HG02884 (cell line): ENCODE measurements around the gene YIPF3.

Experiments
- ATAC-seq: cut with Tn5 transposase; IDR thresholded peaks from one replicate; pipeline ENCODE4 v1.9.1; 2021; ENCODE audit warnings: mild to moderate bottlenecking, moderate library complexity; ENCODE audit not compliant: unreplicated experiment

YIPF3 gene

DNA sequence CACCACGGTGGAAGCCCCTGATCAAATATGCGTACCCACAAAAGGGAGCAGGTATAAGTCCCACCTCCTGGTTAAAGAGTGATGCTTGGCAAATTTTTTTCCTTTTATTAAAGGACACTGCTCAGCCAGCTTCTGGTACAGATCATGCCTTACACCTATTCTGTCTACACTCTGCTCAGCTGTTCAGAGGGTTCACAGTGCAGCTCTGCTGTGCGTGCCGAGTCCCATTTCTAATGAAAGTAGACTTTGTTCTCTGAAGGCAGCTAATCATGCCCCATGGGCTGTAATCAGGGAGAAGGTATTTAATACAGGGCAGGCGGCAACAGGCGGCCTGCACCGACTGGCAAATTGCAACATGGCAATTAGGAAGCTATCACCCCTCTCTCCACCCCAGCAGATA lies 22.9 kb downstream of the YIPF3 start:
- ATAC-seq = no peak

DNA sequence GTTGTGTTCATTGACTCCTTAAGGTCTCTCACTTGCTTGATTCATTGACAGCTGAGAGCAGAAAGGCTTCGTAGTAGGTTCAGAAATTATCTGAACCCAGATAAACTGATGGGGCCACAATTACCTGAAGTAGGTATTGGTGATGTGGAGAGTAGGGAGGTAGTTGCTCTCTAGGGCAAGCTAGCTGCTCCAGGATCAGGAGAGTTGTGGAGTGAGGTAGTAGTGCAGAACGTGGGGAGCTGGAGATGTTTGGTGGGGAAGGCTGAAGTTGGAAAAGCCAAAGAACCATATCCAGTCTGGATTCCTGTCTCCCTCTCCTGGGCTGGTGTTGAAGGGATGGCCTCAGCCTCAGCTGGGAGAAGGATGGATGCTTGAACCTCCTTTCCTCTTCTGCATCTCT lies 23.5 kb downstream of the YIPF3 start:
- ATAC-seq = no peak

DNA sequence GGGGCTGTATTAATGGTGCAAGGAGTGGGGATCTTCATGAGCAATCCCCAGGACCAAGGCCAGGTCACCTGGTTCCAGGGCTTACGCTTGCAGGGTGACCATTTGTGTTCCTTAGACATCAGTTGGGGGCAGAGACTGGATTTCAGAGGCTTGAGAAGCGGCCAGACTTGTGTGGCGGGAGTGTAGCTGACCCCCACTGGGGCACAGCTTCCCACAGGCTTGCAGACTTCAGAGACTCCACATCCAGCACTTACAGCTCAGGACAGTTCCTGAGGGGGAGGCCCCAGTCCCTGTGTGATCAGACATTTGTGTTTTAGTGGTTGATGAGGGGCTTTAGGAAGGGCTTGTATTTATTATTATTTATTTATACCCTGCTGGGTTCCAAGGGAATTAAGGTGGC lies 24.1 kb downstream of the YIPF3 start:
- ATAC-seq = no peak

DNA sequence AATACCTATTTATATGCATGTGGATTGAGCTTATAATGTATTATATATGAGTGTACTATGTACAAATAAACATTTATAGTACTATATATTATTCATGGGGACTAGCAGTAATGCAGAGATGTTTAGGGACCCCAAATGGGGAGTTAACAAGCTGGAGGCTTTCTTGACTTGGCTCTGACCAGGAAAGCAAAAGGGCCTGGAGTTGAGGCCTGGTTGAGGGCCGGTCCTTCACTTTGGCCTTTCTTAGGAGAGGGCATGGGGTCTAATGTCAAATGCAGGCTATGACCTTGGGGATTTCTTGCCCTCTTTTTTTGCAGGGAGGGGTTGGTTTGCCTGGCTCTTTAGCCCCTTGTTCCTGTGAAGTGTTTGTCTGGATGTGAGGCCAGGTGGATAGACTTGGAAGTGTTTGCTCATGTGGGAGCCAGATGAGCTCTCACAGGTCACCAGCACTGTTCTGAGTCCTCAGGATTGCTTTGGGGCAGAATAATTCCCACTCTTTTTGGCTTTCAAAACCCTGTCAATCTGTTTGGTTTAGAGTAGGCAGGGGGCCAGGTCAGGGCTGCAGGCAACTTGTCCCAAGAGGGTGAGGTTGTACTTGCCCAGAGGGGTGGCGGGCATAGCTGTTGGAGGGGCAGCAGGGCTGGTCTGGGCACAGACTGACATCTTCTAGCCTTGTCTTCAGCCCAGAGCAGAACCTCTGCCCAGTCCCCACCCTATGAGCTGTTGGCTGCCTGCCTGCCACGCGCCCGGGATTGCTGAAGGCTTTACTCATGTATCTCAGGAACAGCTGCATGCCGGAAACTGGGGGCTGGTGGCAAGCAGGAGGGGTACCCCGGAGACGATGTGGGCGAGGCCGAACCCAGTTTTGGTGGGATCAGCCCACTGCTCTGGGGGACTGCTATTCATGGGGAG lies 24.7 kb downstream of the YIPF3 start:
- no peak for ATAC-seq

DNA sequence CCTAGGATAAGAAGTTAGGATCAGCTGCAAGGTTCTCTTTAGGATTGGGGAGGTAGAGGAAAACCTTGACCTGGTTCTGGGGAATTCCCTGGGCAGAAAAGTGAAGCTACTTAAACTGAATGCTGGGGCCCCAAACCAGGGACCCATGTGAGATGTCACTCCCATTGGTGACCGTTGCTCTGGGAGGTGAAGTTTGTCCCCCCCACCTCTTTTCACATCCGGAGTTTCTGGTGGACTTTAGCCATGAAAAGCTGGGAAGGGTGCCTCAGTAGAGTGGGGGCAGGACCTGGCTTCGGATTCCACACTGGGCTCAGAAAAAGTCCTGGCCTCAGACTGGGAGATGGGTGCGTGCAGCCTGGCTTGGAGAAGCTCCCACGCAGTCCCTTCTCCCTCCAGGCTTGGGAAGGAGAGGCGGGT lies 26.2 kb downstream of the YIPF3 start:
- ATAC-seq = no peak

DNA sequence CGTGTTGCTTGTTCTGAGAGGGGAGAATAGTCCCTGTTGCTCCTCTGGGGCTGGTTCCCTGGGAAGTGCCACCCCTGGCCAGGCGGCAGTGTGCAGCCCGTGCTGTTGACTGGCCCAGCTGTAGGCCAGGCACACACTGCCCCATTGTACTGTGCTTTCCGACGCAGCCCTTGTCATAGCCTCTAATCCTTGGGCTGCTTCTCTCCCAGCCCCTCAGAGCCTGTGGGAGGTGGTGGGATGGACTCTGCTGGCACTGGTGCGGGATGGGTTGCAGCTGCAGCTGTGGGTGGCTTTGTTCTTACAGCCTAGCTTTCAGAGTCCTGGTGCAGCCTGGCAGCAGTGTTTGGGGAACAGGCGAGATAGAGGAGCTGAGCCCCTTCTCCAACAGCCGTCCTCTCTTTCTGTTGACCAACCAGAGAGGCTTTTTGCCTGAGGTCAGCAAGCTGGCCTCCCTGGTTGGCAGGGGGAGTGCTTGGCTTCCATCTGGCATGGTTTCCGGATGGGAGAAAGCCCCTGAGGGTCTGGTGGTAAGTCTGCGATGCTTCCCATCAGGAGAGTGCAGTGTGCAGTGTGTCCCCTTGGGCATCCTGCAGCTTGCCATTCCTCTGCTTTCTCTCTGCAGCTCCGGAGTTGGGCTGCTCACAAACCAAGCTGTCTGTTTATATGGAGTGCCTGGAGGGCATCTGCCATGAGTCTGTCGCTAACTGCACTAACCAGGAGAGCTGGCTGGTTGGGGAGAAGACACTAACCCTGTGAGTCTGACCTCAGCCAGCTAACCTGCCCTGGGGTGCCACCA lies 27.3 kb downstream of the YIPF3 start:
- ATAC-seq = no peak

DNA sequence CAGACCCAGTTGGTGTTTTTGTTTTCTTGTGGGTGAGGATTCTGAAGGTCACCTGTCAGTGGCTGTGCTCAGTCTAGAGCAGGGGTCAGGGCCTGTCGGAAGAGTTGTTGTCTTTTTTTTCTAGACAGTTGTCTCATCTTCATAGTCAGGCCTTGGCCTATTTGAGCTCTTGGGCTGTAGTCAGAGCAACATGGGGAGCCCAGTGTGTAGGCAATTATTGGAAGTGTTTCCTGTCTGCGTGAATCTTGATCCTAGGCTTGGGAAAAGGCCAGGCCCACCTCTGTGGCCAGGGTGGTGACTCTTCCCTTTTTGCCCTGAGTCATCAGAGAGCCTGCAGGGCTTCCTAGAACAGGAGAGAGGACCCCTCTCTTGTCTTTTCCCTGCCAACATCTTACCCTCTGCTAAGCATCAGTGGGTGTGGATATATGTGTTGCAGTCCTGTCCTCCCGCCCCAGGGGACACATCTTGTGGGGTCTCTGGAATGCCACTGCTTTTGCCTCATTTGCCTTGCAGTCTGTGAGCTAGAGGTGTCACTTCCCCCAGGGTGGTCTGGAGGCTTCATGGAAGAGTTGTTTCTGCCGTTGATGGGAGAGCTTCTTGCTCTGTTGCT lies 28.0 kb downstream of the YIPF3 start:
- no peak for ATAC-seq

DNA sequence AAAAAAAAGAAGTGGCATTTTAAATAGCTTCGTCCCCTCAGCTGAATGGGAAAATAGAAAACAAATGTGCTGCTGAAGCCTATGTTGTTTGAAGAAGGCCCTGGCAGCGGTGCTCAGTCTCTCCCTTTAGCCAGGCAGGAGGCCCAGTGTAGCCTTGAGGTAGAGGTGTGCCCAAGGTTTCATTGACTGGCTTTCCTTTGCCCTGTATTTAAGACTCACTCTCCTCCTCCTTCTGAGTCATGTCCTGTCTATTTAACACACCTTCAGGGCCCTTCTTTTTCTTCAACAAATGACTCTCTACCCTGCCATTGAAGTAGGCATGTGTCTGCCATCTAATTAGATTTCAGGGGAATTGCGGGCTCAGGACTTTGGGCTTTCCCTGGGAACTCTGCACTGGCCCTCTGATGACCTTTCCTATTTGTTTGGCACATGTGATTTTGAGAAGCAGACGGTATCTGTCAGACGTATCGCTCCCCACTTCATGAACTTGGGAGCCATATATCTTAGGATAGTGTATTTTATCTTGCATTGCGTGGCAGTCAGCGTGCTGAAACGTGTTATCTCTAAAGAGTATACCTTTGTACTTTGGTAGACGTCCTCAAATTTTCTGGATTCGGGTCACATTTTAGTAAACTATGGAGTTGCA lies 35.0 kb downstream of the YIPF3 start:
- no peak for ATAC-seq

DNA sequence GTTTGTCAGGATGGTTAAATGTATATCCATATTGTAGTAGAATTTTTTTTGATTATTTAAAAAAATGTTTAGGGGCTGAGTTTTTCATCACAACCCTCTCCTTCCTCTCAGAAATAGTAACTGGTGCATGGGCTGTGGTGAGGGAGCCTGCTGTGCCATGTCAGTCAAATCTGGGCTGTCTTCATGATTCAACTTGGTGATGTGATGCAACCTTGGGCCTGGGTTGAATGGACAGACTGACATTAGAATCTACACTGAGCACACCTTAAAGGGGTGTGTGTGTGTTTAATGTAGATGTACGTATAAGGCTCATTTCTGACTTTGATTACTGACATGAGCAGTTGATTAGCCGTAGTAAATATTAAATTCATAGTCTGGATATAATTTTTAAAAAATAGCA lies 35.7 kb downstream of the YIPF3 start:
- no peak for ATAC-seq

DNA sequence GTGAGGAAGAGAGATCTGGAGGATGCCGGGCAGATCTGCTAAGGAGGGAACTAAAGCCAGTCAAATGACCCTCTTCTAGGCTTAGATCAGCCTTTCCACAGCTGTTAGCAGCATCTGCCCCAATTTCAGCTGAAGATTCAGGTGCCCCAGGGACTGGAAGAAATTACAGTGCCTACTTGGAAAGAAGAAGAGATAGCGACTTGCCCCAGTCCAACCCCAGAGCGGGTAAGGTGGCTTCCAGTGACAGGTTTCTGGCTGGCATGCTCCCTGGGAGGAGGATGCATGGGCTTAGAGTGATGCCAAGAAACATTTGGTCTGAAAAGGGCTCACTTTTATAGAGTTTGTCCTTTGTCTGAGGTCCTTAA lies 38.7 kb downstream of the YIPF3 start:
- no peak for ATAC-seq

DNA sequence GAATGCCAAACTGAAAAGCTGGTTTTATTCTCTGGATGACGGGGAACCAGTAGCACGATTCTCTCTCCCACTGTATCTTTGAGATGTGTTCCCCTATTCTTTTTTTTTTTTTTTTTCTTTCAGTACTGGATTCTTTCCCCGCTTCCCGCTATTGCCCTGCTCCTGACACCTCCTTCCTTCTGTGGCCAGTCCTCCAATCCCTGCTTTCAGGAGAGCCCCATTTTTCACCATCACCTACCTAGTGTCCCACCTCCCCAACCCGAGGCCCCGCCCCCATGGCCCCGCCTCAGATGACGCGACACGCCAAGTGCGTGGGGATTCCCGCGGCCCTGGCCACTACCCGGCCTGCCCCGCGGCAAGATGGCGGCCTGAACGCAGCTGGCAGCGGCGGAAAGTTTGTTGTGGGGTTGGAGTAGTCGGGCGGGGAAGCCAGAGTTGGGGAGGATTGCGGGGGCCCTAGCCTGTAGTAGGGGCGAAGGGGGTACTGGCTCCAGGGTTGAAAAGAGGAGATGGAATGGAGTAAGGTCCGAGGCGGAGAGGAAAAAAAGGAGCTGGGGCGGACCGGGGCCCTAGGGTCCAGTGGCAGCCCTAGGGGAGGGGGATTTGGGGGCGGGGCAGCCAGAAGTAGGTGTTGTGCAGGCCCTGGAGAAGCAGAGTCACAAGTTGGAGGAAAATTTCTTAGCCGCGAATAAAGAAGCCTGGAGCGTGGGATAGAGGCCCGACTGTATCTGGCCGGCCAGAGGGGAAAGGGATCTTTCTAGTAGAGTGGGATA lies 39.3 kb downstream of the YIPF3 start, which contains the start of gene TJAP1:
Gene TJAP1, plus strand, starts transcription at position 336 of the 773 bp plus-strand sequence. CDS start 21,432 bp downstream, outside the sequence.
- ATAC-seq = peak; percentile 74

DNA sequence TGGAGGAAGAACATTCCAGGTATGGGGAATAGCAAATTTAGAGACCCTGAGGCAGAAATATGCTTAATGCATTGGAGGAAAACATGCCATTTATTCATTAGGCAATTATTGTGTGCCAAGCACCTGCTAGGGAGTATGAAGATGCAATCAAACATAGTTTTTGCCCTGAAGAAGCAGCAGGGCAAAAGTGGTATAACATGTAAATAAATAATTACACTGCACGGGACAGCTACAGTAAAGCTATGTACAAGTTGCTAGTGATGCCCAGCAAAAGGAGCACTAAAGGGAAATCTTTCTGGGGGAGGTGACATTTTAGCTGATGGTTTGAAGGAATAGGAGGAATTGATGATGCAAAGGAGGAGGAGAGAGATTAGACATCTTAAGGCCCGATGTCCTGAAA lies 40.0 kb downstream of the YIPF3 start:
- ATAC-seq = no peak

DNA sequence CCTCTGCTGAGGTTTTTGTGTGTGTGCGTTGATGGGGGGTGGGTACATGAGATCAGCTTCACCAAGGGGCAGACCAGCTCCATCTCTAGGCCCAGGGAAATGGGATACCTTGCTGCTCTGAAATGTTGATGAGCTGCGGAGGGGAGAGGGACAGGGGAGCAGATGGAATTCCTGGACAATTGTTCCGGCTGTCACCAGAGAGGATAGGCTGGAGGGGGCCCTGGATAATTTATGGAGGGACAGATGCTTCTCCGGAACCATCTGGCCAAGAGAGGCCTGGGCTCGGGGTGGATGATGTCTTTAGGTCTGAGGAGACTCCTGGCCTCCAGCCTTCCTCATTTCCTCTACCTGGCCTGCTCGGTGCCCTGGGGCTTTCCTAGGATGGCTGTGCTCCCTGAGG lies 41.2 kb downstream of the YIPF3 start:
- no peak for ATAC-seq

DNA sequence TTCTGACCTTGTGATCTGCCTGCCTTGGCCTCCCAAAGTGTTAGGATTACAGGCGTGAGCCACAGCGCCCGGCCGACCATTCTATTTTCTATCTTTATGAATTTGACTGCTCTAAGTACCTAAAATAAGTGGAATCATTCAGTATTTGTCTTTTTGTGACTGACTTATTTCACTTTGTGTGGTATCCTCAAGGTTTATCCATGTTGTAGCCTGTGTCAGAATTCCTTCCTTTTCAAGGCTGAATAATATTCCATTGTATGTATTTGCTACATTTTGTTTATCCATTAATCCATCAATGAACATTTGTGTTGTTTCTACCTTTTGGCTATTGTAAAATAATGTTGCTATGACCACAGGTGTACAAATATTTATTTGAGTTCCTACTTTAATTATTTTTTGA lies 44.2 kb downstream of the YIPF3 start:
- no peak for ATAC-seq

DNA sequence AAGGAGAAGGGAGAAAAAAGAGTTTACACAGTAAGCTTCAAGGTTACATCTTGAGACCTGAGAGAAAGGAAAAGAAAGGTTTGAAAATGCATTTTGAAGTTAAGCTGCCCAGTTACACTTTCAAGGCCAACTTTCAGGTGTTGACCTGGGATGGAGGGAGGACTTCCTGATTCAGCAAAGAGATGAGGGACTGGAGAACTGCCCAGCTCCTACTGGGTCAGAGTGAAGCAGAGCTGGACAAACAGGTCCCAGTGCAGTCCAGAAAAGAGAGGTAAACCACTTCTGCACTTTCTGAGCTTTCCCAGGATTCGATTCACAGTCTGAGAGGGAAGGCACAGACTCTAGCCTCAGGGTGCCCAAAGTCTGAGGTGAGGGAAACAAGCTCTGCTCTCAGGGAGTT lies 45.3 kb downstream of the YIPF3 start:
- ATAC-seq = no peak

DNA sequence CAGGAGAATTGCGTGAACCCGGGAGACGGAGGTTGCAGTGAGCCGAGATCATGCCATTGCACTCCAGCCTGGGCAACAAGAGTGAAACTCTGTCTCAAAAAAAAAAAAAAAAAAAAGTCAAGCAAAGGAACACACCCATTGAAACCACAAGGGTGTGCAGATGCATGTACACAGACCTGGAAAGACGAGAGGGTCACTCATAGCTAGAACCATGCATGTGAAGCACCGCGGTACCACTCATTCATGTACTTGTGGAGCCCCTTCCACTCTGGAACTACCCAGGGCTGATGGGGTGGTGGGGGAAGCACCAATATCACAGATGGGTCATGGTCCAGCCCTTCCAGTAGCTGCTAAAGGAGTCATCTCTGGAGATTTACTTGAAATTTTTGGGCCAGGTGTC lies 46.8 kb downstream of the YIPF3 start:
- ATAC-seq = no peak

DNA sequence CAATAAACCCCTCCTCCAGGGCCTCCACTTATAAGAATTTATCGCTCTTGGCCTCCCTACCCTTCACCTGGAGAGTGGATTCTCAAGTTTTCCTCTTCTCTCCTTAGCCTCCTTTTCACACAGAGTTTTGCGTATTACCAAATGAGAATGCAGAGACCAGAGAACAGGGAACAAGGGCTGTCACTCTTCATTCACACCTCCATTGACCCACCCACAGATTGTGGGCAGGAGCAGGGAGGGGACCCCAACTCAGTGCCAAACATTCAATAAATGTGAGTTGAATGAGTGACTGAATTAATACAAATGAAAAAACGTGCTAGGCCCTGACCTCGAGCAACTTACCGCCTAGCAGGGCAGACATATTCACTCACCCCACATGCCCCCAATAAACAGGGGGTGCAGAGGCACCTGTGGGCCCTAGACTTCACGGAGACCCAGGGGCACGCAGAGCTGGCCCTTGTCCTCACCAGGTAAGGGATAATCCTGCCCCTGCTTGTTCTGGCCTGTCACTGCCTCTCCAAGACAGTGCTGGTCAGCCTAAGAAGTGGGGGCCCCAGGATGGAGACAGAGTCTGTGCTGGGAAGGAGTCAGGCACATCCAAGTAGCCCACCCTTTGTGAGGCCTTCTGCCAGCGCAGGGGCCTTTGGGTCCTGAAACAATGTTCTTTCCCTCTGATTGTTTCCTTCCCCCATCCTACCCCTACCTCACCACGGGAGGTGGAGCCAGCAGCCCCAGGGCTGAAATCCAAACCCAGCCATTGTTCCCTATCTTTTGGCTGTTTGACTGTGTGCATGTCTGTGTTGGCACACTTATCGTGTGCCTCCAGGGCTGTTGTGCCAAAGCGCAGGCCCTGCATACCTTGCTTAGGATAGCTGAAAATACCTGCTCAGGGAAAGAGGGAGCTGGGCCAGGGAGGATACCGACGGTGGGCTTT lies 47.7 kb downstream of the YIPF3 start:
- no peak for ATAC-seq

DNA sequence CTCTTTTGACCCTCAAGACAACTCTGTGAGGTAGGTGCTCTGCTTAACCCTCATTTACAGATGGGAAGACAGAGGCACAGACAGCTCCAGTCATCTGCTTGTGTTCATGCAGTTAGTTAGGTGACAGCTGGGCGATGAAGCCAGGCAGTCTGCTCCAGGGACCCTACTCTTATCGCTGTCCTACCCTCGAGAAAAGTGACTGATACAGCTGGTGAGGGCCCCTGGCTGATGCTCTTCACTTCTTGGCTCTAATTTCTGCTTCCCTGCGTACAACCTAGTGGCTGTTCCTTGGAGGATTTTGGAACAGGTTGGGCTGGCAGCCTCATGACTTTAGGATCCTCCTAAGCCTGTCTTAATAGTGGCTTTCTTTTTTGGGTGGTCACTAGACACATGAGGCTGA lies 48.5 kb downstream of the YIPF3 start:
- no peak for ATAC-seq

DNA sequence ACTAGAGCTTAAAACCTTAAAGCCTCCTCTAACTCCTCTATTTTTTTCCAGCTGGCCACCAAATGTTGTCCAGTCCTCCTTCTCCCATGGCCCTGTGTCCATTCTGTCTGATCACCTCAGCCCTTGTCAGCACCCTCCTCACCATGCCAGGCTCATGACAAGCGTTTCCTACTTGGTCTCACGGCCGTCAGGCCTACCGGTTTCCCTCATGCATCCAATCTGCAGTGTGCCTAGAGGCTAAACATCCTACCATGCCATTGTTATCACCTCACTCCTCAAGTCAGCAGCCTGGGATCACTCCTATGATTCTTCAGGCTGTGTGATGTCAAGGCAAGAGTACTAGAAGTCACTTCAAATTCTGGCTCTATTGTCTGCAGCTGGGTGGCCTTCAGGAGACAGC lies 49.0 kb downstream of the YIPF3 start:
- no peak for ATAC-seq
